Mammary epithelial cell (primary cell): ENCODE results near the gene BTN1A1.

Experiments
- EZH2 ChIP-seq: IDR thresholded peaks from 2 replicates; pipeline ENCODE4 v1.6.1; 2012; ENCODE audit warnings: low read length, inconsistent platforms, borderline replicate concordance
- TF ChIP-seq, protein P1 (sequence below), 2 donors: IDR thresholded peaks in 1 of 2; conservative IDR thresholded peaks in 1 of 2; 2 replicates each; pipeline ENCODE4 v1.5.1; 2011 to 2012; ENCODE audit warnings: inconsistent platforms in 2 of 2, low read length in 2 of 2, mild to moderate bottlenecking in 2 of 2, control low read depth in 1 of 2, low read depth in 1 of 2; ENCODE audit not compliant: insufficient read depth in 1 of 2; ENCODE audit errors: extremely low read depth in 1 of 2

DNA sequence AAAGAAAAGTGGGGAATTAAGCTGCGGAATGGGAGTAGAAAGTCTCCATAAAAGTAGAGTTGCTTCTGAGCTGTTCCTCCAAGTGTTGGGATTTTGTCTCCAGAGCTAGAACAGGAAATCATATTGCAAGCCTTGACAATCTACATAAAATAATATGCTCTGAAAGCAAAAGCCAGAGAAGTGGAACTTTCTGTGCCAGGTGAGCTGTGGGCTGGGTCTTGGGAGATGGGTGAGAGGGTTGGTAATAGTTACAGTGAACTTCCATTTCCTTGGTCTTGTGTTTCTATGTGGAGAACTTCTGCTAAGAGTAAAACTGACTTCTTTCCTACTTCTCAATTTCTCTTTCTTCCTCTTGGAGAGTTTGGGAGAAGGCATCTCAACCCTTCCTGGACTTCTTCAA, 31.8 kb downstream of the BTN1A1 start:
- TF ChIP-seq EZH2, result no peak
- TF ChIP-seq, protein P1, sequence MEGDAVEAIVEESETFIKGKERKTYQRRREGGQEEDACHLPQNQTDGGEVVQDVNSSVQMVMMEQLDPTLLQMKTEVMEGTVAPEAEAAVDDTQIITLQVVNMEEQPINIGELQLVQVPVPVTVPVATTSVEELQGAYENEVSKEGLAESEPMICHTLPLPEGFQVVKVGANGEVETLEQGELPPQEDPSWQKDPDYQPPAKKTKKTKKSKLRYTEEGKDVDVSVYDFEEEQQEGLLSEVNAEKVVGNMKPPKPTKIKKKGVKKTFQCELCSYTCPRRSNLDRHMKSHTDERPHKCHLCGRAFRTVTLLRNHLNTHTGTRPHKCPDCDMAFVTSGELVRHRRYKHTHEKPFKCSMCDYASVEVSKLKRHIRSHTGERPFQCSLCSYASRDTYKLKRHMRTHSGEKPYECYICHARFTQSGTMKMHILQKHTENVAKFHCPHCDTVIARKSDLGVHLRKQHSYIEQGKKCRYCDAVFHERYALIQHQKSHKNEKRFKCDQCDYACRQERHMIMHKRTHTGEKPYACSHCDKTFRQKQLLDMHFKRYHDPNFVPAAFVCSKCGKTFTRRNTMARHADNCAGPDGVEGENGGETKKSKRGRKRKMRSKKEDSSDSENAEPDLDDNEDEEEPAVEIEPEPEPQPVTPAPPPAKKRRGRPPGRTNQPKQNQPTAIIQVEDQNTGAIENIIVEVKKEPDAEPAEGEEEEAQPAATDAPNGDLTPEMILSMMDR (conservative IDR thresholded peaks at IDR 0.05 in 1 of 2, IDR thresholded peaks at IDR 0.05 in 1 of 2; ENCODE audit: extremely low read depth in 1 of 2, insufficient read depth in 1 of 2, low read depth in 1 of 2, low read length in 2 of 2), result no peak
